Hematopoietic multipotent progenitor cell treated with erythropoietin and hydrocortisone succinate and interleukin-3 and kit ligand, for 15 days (in vitro differentiated cells): ENCODE results near the gene MUC4.
"Not testable (repeated sequence)": the region's sequence is repeated elsewhere in the genome, so short reads cannot be mapped to it uniquely, and the experiment has no call there.

Experiments
- DNase-seq: peaks from one replicate; pipeline ENCODE4 v3.0.0-alpha.2; 2015; ENCODE audit warnings: low spot score

The MUC4 gene

GRCh38 chr3:195809796-195810454, 1.8 kb downstream of the MUC4 start:
- DNase-seq = no peak

DNA sequence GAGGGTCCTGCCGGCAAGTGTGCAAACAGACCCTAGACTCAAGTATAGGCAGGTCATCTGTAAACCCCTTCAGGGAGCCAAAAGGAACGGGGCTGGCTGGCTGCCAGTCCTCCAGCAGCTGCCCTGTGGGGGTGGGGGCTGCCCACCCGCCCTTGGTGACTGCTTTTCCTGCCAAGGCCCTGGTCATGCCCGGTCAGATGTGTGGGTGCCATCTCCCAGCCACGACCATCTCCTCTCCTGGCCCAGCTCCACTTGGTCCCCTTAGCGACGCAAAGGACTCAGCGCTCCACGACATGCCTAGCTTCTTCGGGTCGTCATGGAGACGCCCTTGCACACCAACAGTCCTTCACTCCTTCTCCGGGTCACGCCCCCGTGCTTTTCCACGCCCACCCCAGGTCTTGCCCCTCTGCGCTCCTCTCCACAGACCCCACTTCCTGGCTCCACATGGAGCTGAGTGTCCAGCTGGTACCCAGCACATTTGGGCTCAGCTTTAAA, 2.4 kb downstream of the MUC4 start:
- DNase-seq = no peak

- DNase-seq = no peak
These were observed 2.9 kb downstream of the MUC4 start for GRCh38 chr3:195808741-195809290.

GRCh38 chr3:195807681-195808121, 4.0 kb downstream of the MUC4 start:
- DNase-seq = no peak

- no peak for DNase-seq
These were observed 4.9 kb downstream of the MUC4 start for GRCh38 chr3:195806916-195807231.

- no peak for DNase-seq
These were observed 5.4 kb downstream of the MUC4 start for GRCh38 chr3:195806211-195806915.

- not testable (repeated sequence) for DNase-seq
These were observed 6.1 kb downstream of the MUC4 start for GRCh38 chr3:195805588-195805987.

DNA sequence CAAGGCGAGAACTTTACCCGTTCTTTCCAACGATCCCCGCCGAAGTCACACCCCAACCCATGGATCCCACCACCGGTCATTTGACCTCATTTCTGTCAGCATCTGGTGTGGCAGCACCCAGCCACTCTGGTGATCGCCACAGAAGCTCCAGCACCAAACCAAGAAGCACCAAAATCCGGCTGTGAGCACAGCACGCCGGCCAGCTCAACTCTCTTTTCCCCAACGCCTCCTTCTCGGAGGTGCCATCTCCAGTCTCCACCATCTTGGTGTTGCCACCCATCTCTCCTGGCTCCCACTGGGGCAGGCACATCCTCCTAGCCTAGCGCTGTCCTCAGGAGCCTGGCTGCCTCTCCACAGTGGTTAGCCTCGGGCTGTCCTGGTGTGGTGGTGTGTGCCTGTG, 6.5 kb downstream of the MUC4 start:
- no peak for DNase-seq

GRCh38 chr3:195803289-195803908, 8.3 kb downstream of the MUC4 start:
- no peak for DNase-seq

- DNase-seq = no peak
These were observed 8.9 kb downstream of the MUC4 start for GRCh38 chr3:195802795-195803194.

DNA sequence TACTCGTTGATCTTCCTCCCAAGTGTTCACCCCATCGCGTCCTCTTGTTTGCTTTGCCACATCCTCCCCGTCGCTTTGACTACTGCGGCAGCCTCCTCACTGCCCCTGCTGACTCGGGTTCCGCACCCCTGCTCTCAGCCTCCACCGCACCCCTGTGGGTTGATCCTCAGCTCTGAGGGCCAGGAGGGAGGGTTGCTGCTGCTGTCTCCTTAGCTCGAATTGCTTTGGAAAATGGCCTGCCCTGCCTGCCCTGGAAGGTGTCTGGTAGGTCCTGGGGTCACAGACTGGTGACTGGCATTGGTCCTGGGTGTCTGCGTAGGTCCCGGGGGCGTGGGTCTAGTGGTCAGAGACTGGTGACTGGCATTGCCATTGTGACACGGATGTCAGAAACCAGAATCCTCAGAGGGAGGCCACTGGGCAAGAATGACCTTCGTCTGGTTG, 9.4 kb downstream of the MUC4 start:
- DNase-seq = no peak

GRCh38 chr3:195801251-195802183, 10.2 kb downstream of the MUC4 start:
- no peak for DNase-seq

DNA sequence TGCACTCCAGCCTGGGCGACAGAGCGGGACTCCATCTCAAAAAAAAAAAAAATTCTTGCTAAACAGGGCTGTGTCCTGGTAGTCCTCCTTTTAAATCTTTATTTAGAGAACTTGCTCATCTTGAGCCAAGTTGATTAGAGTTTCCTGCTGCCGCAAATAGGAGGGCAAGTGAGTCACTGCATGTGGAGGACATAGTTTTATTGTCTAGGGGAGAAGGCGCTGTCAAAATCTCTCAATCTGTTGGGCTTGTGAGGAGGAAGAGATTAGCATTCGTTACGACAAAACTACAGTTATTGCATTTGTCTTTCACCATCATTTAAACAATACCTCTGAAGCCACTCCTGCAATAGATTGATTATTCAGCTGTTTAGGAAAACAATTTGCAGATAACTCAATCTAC, 11.5 kb downstream of the MUC4 start:
- DNase-seq = no peak

DNA sequence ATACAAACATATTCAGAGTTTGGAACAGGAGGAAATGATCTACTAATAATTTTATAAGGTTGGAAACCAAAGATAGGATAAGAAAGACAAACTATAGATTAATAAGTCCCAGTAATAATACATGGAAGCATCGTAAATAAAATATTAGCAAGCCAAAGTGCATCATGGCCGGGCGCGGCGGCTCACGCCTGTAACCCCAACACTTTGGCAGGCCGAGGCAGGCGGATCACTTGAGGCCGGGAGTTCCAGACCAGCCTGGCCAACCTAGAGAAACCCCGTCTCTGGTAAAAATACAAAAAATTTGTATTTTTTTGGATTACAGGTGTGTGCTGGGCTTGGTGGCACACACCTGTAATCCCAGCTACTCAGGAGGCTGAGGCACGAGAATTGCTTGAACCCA, 14.9 kb downstream of the MUC4 start:
- DNase-seq = no peak

- no peak for DNase-seq
These were observed 17.0 kb downstream of the MUC4 start for GRCh38 chr3:195794708-195795107.

DNA sequence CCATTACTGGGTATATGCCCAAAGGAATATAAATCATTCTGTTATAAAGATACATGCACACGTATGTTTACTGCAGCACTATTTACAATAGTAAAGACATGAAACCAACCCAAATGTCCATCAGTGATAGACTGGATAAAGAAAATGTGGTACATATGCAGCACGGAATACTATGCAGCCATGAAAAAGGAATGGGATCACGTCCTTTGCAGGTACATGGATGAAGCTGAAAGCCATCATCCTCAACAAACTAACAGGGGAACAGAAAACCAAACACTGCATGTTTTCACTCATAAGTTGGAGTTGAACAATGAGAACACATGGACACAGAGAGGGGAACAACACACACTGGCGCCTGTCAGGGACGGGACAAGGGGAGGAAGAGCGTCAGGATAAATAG, 19.1 kb downstream of the MUC4 start:
- DNase-seq = not testable (repeated sequence)

DNA sequence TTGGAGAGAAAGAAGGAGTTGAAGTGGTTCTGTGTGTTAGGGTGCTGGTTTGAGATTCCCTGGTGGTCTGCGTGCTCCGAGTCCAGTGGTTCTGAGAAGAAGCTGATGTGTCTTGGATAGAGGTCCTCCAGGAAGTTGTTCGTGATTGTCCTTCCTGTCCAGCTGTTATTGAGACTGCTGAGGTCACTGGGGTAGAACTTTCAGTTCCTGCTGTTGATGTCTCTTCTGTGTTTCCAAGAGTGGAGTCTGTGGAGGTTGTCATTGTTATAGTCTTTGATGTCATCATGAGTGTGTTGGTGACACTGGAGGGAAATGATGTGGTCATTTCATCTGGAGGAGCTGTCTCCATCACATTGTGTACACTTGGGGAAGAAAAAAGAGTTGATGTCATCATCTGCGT, 20.8 kb downstream of the MUC4 start:
- DNase-seq = no peak

DNA sequence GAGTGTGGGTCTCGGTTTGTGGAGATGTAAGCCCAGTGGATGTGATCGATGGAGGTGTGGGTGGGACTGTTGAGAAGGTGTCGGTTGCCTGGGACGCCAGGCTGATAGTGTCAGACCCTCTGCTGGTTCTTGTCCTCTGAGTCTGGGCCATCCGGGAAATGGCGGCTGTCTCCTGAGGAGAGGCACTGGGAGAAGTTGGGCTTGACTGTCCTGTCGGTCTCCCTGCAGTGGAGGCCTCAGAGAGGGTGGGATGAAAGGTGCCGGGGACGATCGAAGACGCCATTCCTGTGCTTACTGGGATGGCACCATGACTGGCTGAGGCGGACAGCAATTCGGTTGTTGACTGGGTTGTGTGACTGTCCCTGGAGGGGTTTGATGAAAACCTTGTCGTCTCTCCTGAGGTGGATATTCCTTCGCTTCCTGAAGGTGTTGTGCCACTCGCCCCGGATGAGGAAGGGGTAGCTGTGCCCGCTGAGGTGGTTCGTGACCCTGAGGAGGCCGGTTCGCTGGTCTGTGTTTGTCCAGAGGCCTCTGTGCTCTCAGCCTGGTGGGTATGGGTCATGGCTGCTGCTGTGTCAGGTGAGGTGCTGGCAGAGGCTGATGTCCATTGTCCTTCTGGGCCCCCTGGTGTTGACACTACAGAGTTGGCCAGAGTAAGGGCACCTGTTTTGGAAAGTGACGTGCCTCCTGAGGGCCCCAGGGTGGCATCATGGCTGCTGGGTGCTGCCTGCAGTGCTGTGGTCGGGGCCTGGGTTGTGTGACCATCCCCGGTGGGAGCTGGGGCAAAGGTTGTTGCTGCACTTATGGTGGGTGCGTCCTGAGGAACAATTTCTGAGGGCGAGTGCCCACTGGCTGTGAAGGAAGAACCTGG, 22.8 kb downstream of the MUC4 start:
- no peak for DNase-seq

GRCh38 chr3:195785781-195786405, 25.8 kb downstream of the MUC4 start:
- not testable (repeated sequence) for DNase-seq

DNA sequence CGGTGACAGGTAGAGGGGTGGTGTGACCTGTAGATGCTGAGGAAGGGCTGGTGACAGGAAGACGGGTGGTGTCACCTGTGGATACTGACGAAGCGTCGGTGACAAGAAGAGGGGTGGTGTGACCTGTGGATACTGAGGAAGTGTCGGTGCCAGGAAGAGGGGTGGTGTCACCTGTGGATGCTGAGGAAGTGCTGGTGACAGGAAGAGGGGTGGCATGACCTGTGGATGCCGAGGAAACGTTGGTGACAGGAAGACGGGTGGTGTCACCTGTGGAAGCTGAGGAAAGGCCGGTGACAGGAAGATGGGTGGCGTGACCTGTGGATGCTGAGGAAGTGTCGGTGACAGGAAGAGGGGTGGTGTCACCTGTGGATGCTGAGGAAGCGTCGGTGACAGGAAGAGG, 27.7 kb downstream of the MUC4 start:
- not testable (repeated sequence) for DNase-seq
